ENCODE data around the gene RELT.

DNA sequence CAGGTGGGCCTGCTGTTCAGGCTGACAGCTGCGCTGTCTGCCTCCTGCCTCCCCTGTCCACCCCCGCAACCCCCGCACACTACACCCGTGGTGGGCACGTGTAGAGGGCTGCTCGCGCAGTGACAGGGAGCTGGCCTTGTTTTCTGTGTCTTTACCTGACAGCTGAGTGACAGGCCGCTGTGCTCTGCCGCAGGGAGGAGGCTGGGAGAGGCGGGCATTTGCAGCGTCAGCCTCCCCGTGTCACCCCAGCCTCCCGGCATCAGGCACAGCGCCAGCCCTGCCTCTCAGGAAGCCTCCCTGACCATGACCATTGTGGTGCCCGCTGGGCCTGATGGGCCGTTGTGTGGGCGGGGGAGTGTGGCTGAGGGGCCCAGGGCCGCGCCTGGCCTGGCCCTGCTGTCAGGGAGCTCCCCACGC is 32.0 kb upstream of the RELT start:
- TF ChIP-seq POLR2A (IDR thresholded peaks at IDR 0.05; ENCODE audit: low read depth, low read length) (no peak), POLR2AphosphoS5 (IDR thresholded peaks at IDR 0.05; ENCODE audit: low read depth, low read length) (no peak)
